Measurements from ENCODE around the gene PLEKHJ1. TPM values are rescaled to one million over a fixed set of nuclear protein-coding genes. Genes with fewer than 3 reads are reported as not detected.

The PLEKHJ1 gene, protein sequence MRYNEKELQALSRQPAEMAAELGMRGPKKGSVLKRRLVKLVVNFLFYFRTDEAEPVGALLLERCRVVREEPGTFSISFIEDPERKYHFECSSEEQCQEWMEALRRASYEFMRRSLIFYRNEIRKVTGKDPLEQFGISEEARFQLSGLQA
- total RNA-seq, result 61.1 and 68.4 TPM in 2 replicates

DNA sequence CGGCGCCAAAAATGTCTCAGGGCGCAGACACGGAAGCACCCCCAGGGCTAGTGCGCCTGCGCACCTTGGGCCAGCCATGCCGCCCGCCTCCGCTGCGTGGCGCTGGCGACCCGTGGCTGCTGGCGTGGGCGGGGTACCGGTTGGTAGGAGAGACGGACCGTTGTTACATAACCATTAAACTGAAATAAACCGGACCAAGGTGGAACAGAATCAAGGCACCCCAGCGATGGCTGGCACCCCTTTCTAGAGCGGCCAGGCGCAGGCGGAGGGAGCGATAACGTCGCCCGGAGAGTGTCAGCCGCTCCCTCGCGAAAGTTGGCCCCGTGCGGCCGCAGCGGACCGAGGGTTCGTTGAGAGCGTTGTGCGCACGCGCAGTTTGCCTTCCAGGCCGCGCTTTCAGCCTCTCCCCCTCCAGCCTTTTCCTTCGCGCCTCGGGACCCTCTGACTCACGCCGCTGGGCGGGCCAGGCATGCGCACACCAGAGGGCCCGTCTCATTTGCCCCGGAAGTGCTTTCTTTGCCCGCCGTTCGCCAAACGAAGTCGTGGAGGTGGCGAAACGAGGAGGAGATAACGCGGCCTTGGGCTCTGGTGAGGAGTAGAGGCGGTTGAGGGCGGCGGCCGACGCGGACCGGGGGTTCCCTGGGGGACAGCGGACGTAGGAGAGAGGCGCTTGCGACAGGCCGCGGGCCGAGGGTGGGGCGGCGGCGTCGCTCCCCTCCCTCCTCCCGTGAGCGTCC is at the start of gene PLEKHJ1, which contains the start of gene SF3A2:
Gene PLEKHJ1, minus strand, starts transcription at position 16 of the 737 bp plus-strand sequence. CDS start 81 bp downstream, outside the sequence.
Gene SF3A2, plus strand, starts transcription at position 511 of the 737 bp plus-strand sequence. CDS start 6,595 bp downstream, outside the sequence.

DNA sequence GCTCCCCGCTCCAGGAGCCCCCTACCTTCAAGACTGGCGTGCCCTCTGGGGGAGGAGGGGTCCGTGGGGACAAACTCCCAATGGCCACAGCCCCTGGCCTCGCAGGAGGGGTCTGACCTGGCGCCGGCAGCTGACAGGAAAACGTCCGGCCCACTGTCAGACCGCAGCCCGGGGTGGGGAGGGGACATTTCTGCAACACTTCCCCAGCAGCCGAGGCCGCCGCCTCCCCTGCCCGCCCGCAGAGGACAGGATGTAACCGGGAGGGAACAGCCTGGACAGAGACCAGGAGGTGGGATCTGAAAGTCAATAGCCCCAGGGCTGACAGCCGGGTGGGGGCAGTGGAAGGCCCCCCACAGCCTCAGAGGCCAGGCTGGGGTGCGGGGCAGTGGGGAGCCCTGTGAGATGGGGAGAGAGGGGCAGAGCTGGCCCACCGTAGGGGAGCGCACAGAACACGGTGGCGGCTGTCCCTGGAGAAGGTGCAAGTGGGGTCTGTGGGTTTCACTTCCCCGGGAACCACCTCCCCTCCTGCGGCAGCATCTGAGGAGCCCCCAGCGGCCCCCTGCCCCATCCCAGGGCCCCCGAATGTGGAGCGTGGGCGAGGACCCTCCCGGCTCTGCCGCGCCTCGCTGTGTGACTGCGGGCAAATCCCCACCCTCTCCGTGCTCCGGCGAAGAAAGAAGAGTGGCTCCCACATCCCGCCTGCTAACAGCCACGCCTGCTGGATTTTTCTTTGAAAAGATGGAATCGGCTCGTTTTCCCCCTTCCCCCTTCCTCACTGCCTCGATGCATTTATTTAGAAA is 46.1 kb upstream of the PLEKHJ1 start, which contains the start of gene PEAK3:
Gene PEAK3, minus strand, starts transcription at position 114 of the 800 bp plus-strand sequence. CDS start 1,244 bp downstream, outside the sequence.

DNA sequence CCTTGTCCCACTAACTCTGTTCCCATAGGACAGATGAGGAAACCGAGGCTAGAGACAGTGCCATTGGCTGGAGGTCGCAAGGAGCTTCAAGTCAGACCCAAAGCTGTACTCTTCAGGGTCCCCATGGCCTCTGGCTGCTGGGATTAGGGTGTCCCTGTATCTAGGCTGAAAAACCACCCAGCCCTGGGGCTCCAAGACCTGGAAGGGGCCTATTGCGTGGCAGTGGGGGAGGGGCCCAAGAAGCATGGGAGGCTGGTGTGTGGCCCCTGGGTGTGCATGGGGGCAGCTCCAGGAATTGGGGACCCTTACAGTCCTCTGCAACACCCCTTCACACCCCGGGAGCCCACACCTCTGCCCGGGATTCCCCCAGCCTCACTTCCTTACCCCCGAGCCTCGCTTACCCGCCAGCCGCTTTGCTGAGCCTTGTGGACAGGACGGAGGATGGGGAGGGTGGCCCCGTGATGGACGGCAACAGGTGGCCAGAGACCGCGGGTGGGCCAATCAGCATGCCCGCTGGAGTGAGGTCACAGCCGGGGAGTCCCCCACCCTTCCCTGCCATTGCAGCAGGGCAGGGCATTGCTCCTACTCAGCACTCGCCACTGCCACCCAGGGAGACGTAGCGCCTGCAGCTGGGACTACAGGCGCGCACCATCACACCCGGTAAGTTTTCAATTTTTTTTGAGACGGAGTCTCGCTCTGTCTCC is 20.0 kb upstream of the PLEKHJ1 start, which contains the start of gene JSRP1:
Gene JSRP1, minus strand, starts transcription at position 436 of the 704 bp plus-strand sequence. CDS start 1,103 bp downstream, outside the sequence.

DNA sequence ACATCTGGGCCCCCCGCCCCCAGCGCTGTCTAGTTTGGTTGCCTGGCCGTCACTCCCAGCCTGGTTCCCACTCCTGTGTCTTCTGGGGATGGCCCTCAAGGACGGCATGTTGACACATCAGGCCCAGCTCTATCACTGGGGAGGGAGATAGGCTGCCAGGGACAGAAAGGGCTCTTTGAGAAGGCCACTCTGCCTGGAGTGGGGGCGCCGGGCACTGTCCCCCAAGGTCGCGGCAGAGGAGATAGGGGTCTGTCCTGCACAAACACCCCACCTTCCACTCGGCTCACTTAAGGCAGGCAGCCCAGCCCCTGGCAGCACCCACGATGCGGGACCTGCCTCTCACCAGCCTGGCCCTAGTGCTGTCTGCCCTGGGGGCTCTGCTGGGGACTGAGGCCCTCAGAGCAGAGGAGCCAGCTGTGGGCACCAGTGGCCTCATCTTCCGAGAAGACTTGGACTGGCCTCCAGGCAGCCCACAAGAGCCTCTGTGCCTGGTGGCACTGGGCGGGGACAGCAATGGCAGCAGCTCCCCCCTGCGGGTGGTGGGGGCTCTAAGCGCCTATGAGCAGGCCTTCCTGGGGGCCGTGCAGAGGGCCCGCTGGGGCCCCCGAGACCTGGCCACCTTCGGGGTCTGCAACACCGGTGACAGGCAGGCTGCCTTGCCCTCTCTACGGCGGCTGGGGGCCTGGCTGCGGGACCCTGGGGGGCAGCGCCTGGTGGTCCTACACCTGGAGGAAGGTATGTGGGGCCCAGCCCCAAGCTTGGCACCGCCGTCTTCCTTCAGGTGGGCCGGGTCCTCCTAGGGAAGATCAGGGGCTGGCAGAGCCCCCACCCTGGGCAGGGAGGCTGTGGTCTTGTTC is 13.1 kb upstream of the PLEKHJ1 start, which contains the start of gene AMH:
Gene AMH, plus strand, starts transcription at position 314 of the 857 bp plus-strand sequence. Its CDS starts 10 bp downstream, at position 324.

Other genes starting within 250 kb of the PLEKHJ1 start
- gene BTBD2, start 220.6 kb downstream of the PLEKHJ1 start, total RNA-seq, result 54.8 and 65.1 TPM in 2 replicates
- 68.3 and 189 TPM in 2 replicates for gene MKNK2, start 185.1 kb downstream of the PLEKHJ1 start, total RNA-seq
- gene MOB3A, start 140.0 kb downstream of the PLEKHJ1 start, total RNA-seq, result 33.5 and 36.7 TPM in 2 replicates
- 0.89 and 2.1 TPM in 2 replicates for gene IZUMO4, start 139.4 kb downstream of the PLEKHJ1 start, total RNA-seq
- 109 and 150 TPM in 2 replicates for gene AP3D1, start 84.8 kb downstream of the PLEKHJ1 start, total RNA-seq
- gene DOT1L, start 72.4 kb downstream of the PLEKHJ1 start, total RNA-seq, result 5.4 and 9.4 TPM in 2 replicates
- 31.4 and 40.7 TPM in 2 replicates for gene SF3A2, start 495 bp upstream of the PLEKHJ1 start, total RNA-seq
- gene AMH, start 13.0 kb upstream of the PLEKHJ1 start, total RNA-seq, result 0.66 and 1.6 TPM in 2 replicates
- gene JSRP1, start 20.1 kb upstream of the PLEKHJ1 start, total RNA-seq, result not detected in 2 replicates
- not detected in 2 replicates for gene PEAK3, start 45.8 kb upstream of the PLEKHJ1 start, total RNA-seq
- gene LINGO3, start 71.8 kb upstream of the PLEKHJ1 start, total RNA-seq, result under 0.01 TPM in 1 of 2 replicates, not detected in the other
- 115 and 162 TPM in 2 replicates for gene LSM7, start 92.3 kb upstream of the PLEKHJ1 start, total RNA-seq
- gene SPPL2B, start 92.4 kb upstream of the PLEKHJ1 start, total RNA-seq, result 38.5 and 39.9 TPM in 2 replicates
- not detected in 2 replicates for gene TMPRSS9, start 123.9 kb upstream of the PLEKHJ1 start, total RNA-seq
- 36.2 and 46.6 TPM in 2 replicates for gene TIMM13, start 191.3 kb upstream of the PLEKHJ1 start, total RNA-seq
- gene LMNB2, start 220.6 kb upstream of the PLEKHJ1 start, total RNA-seq, result 100 and 208 TPM in 2 replicates
- 22.2 and 31.1 TPM in 2 replicates for gene GADD45B, start 239.8 kb upstream of the PLEKHJ1 start, total RNA-seq

All from uterine smooth muscle cell (primary cell).